NT2/D1 (cell line): ENCODE results near the gene STARD10.

Source experiments
- DNase-seq: peaks from one replicate; pipeline ENCODE4 v3.0.0-alpha.2; 2011; ENCODE audit warnings: low read depth, low spot score
- H3K27me3 ChIP-seq: 2 replicates; pipeline ENCODE4 v1.6.0; 2011; ENCODE audit warnings: mild to moderate bottlenecking; ENCODE audit not compliant: insufficient read length, insufficient read depth
- H3K36me3 ChIP-seq: 2 replicates; pipeline ENCODE4 v1.6.1; 2011; ENCODE audit warnings: mild to moderate bottlenecking, low read length, mixed read lengths; ENCODE audit not compliant: insufficient read depth, insufficient read length
- H3K4me1 ChIP-seq: 2 replicates; pipeline ENCODE4 v1.5.1; 2011; ENCODE audit not compliant: insufficient read depth, insufficient read length
- H3K4me3 ChIP-seq: 2 replicates; pipeline ENCODE4 v1.5.1; 2011; ENCODE audit warnings: low read depth; ENCODE audit not compliant: insufficient read length
- H3K9ac ChIP-seq: 2 replicates; pipeline ENCODE4 v1.6.0; 2011; ENCODE audit warnings: low read depth; ENCODE audit not compliant: insufficient read length
- H3K9me3 ChIP-seq: 2 replicates; pipeline ENCODE4 v1.5.1; 2011; ENCODE audit warnings: mild to moderate bottlenecking, low read length; ENCODE audit not compliant: insufficient read depth
- SUZ12 ChIP-seq: IDR thresholded peaks from 2 replicates; pipeline ENCODE4 v1.6.1; 2011; ENCODE audit not compliant: insufficient read length, insufficient read depth; ENCODE audit errors: extremely low read depth
- YY1 ChIP-seq: IDR thresholded peaks from 2 replicates; pipeline ENCODE4 v1.6.1; 2011; ENCODE audit not compliant: insufficient read length, insufficient read depth
- ZNF274 ChIP-seq: IDR thresholded peaks from 2 replicates; pipeline ENCODE4 v1.6.1; 2011; ENCODE audit warnings: mild to moderate bottlenecking, low read depth, low read length

The STARD10 gene, protein sequence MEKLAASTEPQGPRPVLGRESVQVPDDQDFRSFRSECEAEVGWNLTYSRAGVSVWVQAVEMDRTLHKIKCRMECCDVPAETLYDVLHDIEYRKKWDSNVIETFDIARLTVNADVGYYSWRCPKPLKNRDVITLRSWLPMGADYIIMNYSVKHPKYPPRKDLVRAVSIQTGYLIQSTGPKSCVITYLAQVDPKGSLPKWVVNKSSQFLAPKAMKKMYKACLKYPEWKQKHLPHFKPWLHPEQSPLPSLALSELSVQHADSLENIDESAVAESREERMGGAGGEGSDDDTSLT

DNA sequence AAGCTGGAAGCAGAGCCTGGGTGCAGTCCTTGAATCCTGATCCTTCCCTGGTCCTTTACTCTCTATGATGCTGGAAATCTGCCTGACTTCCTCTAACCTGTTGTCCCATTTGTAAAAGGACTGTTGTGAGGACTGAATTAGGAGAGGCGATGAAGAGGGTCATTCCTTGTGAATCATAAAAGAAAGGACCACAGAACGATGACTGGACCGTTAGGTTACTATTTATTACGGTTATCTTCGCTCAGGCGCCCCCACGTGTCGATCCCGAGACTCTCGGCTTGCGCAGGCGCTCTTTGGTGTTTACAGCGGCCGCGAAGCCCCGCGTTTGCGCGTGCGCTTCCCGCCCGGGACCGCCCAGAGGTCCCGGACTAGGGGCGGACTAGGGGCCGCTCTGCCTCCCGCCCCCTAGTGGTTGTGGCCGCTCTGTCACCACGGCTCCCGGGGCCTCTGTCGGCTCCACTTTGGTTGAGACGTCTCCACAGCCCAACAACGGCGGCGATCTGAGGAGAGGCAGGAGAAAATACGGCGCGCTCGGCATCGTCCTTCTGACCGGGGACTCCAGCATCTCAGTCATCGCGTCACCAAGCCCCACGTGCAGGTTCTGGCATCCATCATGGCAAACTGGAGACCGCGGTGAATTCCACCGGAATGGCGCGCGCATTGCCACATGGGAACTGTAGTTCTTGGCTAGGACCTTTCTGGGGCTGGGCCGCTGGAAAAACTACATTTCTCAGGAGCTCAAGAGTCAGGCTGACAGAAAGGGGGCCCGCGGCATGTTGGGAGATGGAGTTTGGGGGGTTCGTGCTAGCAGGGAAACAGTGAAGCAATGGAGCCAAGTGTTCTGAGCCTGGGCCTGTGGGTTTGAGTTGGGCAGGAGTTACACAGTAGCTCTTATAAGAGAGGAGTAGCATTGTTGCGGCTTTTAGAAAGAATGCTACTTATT, at the start of gene STARD10:
Gene STARD10 (minus strand): TSS at position 623 of the 943 bp plus-strand sequence. CDS start 12,866 bp downstream, outside the sequence.
- no peaks in the 10 kb centered on the region for H3K27me3 ChIP-seq
- H3K9me3 ChIP-seq, result no peaks in the 10 kb centered on the region
- H3K36me3 ChIP-seq, result no peaks in the 10 kb centered on the region
- peaks cover 9% of the 10 kb centered on the region for H3K4me1 ChIP-seq
- TF ChIP-seq SUZ12 (no peak), YY1 (peak; percentile 44)
- peak within 1 kb of the TSS; percentile 65 for H3K4me3 ChIP-seq
- peak; percentile 96 for DNase-seq
- peak within 1 kb of the TSS; percentile 87 for H3K9ac ChIP-seq

DNA sequence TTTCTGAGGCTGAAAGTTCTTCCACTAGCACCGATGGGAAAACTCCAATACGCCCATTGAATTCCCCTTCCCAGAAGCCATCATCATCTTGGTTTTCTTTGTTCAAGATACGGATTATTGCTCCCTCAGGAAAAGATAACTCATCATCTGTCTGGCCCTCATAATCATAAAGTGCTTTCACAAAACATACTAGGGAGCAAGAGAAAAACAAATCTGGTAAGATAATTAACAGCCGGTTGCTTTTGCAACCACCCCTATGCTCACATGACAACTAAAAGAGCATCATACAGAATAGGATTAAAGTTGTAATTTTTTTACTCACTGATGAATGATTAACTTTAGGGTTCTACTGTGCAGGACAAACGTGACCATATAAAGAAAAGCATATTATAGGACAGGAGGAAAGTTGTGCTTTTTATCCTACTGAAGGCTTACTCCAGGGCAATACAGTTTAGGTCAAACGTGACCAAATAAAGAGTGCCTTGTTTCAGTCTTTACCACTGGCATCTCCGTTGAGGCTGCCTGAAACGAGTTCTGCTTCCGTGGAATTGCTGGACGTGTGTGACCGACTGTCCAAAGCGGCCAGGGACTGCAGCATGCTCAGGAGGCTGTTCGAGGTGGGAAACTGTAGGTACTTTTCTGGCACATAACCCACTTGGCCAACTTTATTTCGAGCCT, 48.9 kb upstream of the STARD10 start:
- Histone ChIP-seq H3K27me3 (no peaks in the 10 kb centered on the region), H3K9ac (no peak overlapping the region), H3K4me3 (no peak overlapping the region), H3K9me3 (no peaks in the 10 kb centered on the region), H3K36me3 (peaks cover 6% of the 10 kb centered on the region), H3K4me1 (no peaks in the 10 kb centered on the region)
- TF ChIP-seq YY1 (no peak), SUZ12 (no peak)
- no peak for DNase-seq

DNA sequence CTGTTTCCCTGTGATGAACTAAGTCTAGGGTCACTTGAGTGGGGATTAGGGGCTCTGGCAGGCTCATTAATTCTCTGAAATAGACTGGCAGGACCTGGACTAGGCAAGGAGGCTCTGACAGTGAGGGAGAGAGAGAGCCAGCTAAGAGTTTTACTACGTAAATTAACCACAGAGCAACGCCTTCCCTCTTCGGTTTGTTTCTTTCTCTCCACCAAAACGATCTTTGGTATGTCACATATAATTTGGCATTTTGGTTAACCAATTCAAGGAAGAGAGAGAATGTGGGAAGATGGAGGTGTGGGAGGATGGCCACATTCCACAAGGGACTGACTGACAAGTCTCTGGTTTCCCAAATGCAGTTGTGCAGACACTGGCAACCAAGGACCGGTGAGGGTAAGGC, 48.3 kb upstream of the STARD10 start:
- H3K9ac ChIP-seq, result no peak overlapping the region
- TF ChIP-seq ZNF274 (no peak), SUZ12 (no peak), YY1 (no peak)
- no peaks in the 10 kb centered on the region for H3K4me1 ChIP-seq
- no peak for DNase-seq
- H3K4me3 ChIP-seq, result no peak overlapping the region
- H3K36me3 ChIP-seq, result peaks cover 8% of the 10 kb centered on the region
- H3K9me3 ChIP-seq, result no peaks in the 10 kb centered on the region
- H3K27me3 ChIP-seq, result no peaks in the 10 kb centered on the region

- Histone ChIP-seq H3K36me3 (peaks cover 8% of the 10 kb centered on the region), H3K9ac (no peak overlapping the region), H3K4me1 (no peaks in the 10 kb centered on the region), H3K27me3 (no peaks in the 10 kb centered on the region), H3K4me3 (no peak overlapping the region), H3K9me3 (no peaks in the 10 kb centered on the region)
- DNase-seq, result no peak
- no peak for TF ChIP-seq YY1
- TF ChIP-seq SUZ12, result no peak
- TF ChIP-seq ZNF274, result no peak
Measured at GRCh38 chr11:72841397-72841796, 47.5 kb upstream of the STARD10 start.

DNA sequence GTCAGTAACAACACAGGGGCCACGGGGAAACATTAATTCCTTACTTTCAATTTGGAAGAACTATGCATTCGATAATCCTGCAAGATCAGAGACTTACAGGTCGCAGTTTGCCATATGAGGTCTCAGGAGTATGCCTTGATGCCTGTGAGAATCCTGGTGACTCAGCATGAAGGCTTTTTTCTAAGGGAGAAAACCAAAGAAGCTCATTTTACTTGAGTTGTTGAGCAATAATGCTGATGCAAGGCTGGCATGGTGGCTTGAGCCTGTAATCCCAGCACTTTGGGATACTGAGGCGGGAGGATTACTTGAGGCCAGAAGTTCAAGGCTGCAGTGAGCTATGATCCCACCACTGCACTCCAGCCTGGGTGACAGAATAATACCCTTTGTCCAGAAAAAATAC, 46.9 kb upstream of the STARD10 start:
- no peak for DNase-seq
- Histone ChIP-seq H3K36me3 (peaks cover 8% of the 10 kb centered on the region), H3K4me3 (no peak overlapping the region), H3K27me3 (no peaks in the 10 kb centered on the region), H3K9me3 (no peaks in the 10 kb centered on the region), H3K4me1 (no peaks in the 10 kb centered on the region), H3K9ac (no peak overlapping the region)
- TF ChIP-seq ZNF274, result no peak
- TF ChIP-seq SUZ12, result no peak
- no peak for TF ChIP-seq YY1

- H3K9ac ChIP-seq, result no peak overlapping the region
- no peak for TF ChIP-seq ZNF274
- TF ChIP-seq YY1, result no peak
- TF ChIP-seq SUZ12, result no peak
- H3K4me3 ChIP-seq, result no peak overlapping the region
- H3K9me3 ChIP-seq, result no peaks in the 10 kb centered on the region
- H3K4me1 ChIP-seq, result no peaks in the 10 kb centered on the region
- peaks cover 8% of the 10 kb centered on the region for H3K36me3 ChIP-seq
- no peak for DNase-seq
- H3K27me3 ChIP-seq, result no peaks in the 10 kb centered on the region
Measured at GRCh38 chr11:72838691-72839305, 45.0 kb upstream of the STARD10 start.

DNA sequence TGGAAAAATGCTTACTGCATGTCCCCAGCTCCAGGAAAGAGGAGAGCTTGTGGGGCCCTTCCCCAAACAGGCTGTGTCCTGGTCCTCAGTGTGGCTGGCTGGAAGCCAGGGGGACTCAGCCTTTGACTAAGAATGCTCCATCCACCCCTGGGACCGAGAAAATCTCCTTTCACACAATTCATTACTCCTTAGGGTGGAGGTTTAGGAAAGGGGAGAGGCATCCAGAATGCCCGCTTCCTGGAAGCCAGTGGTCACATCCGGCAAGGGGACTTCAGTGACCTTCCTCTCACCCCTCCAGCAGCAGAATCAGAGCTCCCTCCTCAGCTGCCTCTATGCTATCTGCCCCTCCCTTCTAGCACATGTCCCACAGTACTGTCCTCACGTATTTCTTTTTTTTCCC, 42.3 kb upstream of the STARD10 start:
- H3K9me3 ChIP-seq, result no peaks in the 10 kb centered on the region
- no peak overlapping the region for H3K4me3 ChIP-seq
- H3K4me1 ChIP-seq, result no peaks in the 10 kb centered on the region
- peaks cover 8% of the 10 kb centered on the region for H3K36me3 ChIP-seq
- DNase-seq, result no peak
- no peak overlapping the region for H3K9ac ChIP-seq
- no peaks in the 10 kb centered on the region for H3K27me3 ChIP-seq
- no peak for TF ChIP-seq ZNF274
- TF ChIP-seq SUZ12, result no peak
- no peak for TF ChIP-seq YY1
